NCI-H2171 treated with DMSO at 0.1 percent for 48 hours (cell line): ENCODE results near the gene AGFG1.

Experiments
- DNase-seq: peaks from one replicate; lab custom pipeline; 2025; lab: John Stamatoyannopoulos, UW

Gene AGFG1

GRCh38 chr2:227462462-227462951 is 9.4 kb upstream of the AGFG1 start:
- DNase-seq, result no peak

- DNase-seq, result no peak
Observed at GRCh38 chr2:227462972-227463931, 8.7 kb upstream of the AGFG1 start.

GRCh38 chr2:227464361-227464760 is 7.6 kb upstream of the AGFG1 start:
- DNase-seq, result no peak

- no peak for DNase-seq
Observed at GRCh38 chr2:227464851-227465250, 7.1 kb upstream of the AGFG1 start.

- no peak for DNase-seq
Observed at GRCh38 chr2:227466887-227467600, 4.9 kb upstream of the AGFG1 start.

GRCh38 chr2:227471412-227471811 is 544 bp upstream of the AGFG1 start:
- DNase-seq, result no peak

- no peak for DNase-seq
Observed at GRCh38 chr2:227472265-227473121, 537 bp downstream of the AGFG1 start.

GRCh38 chr2:227473122-227473461 is 1.1 kb downstream of the AGFG1 start:
- peak; percentile 40 for DNase-seq

GRCh38 chr2:227473806-227474205 is 1.9 kb downstream of the AGFG1 start:
- DNase-seq, result no peak

GRCh38 chr2:227474410-227474809 is 2.5 kb downstream of the AGFG1 start:
- DNase-seq, result no peak

GRCh38 chr2:227477291-227477690 is 5.3 kb downstream of the AGFG1 start:
- no peak for DNase-seq

GRCh38 chr2:227479865-227480475 is 8.0 kb downstream of the AGFG1 start:
- no peak for DNase-seq

GRCh38 chr2:227480528-227480927 is 8.6 kb downstream of the AGFG1 start:
- no peak for DNase-seq

- peak; percentile 65 for DNase-seq
Observed at GRCh38 chr2:227482638-227483340, 10.8 kb downstream of the AGFG1 start.

- no peak for DNase-seq
Observed at GRCh38 chr2:227485429-227485828, 13.5 kb downstream of the AGFG1 start.

GRCh38 chr2:227486688-227487087 is 14.7 kb downstream of the AGFG1 start:
- no peak for DNase-seq

GRCh38 chr2:227488045-227488444 is 16.1 kb downstream of the AGFG1 start:
- no peak for DNase-seq

GRCh38 chr2:227491386-227491785 is 19.4 kb downstream of the AGFG1 start:
- DNase-seq, result no peak

- no peak for DNase-seq
Observed at GRCh38 chr2:227493524-227493923, 21.6 kb downstream of the AGFG1 start.

GRCh38 chr2:227497158-227497557 is 25.2 kb downstream of the AGFG1 start:
- DNase-seq, result no peak
